OCI-LY7 (cell line): ENCODE measurements around the gene PTPRO.

ENCODE experiments used
- CTCF ChIP-seq: fragments of 200-600 bp; sonication (generic); conservative IDR thresholded peaks from 2 replicates; pipeline ENCODE4 v1.5.1; 2014; ENCODE audit warnings: mild to moderate bottlenecking, antibody characterized with exemption, low read length, moderate library complexity, mixed read lengths
- EZH2phosphoT487 ChIP-seq: fragments of 200-600 bp; sonication (generic); IDR thresholded peaks from 2 replicates; pipeline ENCODE4 v1.6.1; 2018; ENCODE audit warnings: low read depth, borderline replicate concordance, mild to moderate bottlenecking, mixed run types, antibody characterized with exemption, low read length, moderate library complexity, mixed read lengths

- TF ChIP-seq CTCF (peak; percentile 90), EZH2phosphoT487 (no peak)
These were observed 46.1 kb upstream of the PTPRO start for GRCh38 chr12:15276088-15276698.
